HEK293 (cell line): Measurements from ENCODE around the gene RAB10.

Source experiments
- GLI2 ChIP-seq: fragments of 450-650 bp; formaldehyde crosslinking; IDR thresholded peaks from 2 replicates; pipeline ENCODE4; 2017; ENCODE audit warnings: missing biosample characterization, missing genetic modification characterization, low read depth, borderline replicate concordance
- KLF10 ChIP-seq: fragments of 450-650 bp; IDR thresholded peaks from 2 replicates; pipeline ENCODE4 v1.5.1; 2018; ENCODE audit warnings: missing biosample characterization, mild to moderate bottlenecking, missing genetic modification characterization
- ZBTB20 ChIP-seq: fragments of 450-650 bp; formaldehyde crosslinking; IDR thresholded peaks from 2 replicates; pipeline ENCODE4 v1.5.1; 2016; ENCODE audit warnings: missing biosample characterization, missing genetic modification characterization
- ZFP41 ChIP-seq: fragments of 450-650 bp; formaldehyde crosslinking; IDR thresholded peaks from 2 replicates; pipeline ENCODE4 v1.5.1; 2016; ENCODE audit warnings: missing biosample characterization, missing genetic modification characterization, borderline replicate concordance
- ZNF138 ChIP-seq: fragments of 450-650 bp; formaldehyde crosslinking; IDR thresholded peaks from 2 replicates; pipeline ENCODE4 v1.5.1; 2016; ENCODE audit warnings: missing biosample characterization, missing genetic modification characterization, borderline replicate concordance
- ZNF146 ChIP-seq: fragments of 450-650 bp; formaldehyde crosslinking; IDR thresholded peaks from 2 replicates; pipeline ENCODE4 v1.5.1; 2016; ENCODE audit warnings: missing biosample characterization, missing genetic modification characterization
- ZNF23 ChIP-seq: fragments of 450-650 bp; formaldehyde crosslinking; IDR thresholded peaks from 2 replicates; pipeline ENCODE4 v1.5.1; 2016; ENCODE audit warnings: missing biosample characterization, missing genetic modification characterization, borderline replicate concordance
- ZNF292 ChIP-seq: fragments of 450-650 bp; formaldehyde crosslinking; IDR thresholded peaks from 2 replicates; pipeline ENCODE4 v1.5.1; 2016; ENCODE audit warnings: low read depth, missing biosample characterization, missing genetic modification characterization, borderline replicate concordance
- ZNF394 ChIP-seq: fragments of 450-650 bp; formaldehyde crosslinking; IDR thresholded peaks from 2 replicates; pipeline ENCODE4 v1.5.1; 2016; ENCODE audit warnings: missing biosample characterization, missing genetic modification characterization, mild to moderate bottlenecking, moderate library complexity, borderline replicate concordance
- ZNF530 ChIP-seq: fragments of 450-650 bp; formaldehyde crosslinking; IDR thresholded peaks from 2 replicates; pipeline ENCODE4 v1.5.1; 2016; ENCODE audit warnings: low read depth, missing biosample characterization, missing genetic modification characterization
- ZNF747 ChIP-seq: fragments of 450-650 bp; formaldehyde crosslinking; IDR thresholded peaks from 2 replicates; pipeline ENCODE4 v1.5.1; 2016; ENCODE audit warnings: missing biosample characterization, missing genetic modification characterization
- TF ChIP-seq, protein P1 (sequence below): fragments of 450-650 bp; formaldehyde crosslinking; IDR thresholded peaks from 2 replicates; pipeline ENCODE4 v1.5.1; 2016; ENCODE audit warnings: missing biosample characterization, missing genetic modification characterization
- TF ChIP-seq, protein P2 (sequence below): fragments of 450-650 bp; formaldehyde crosslinking; IDR thresholded peaks from 2 replicates; pipeline ENCODE4 v1.5.1; 2016; ENCODE audit warnings: missing biosample characterization, missing genetic modification characterization
- TF ChIP-seq, protein P3 (sequence below): fragments of 450-650 bp; formaldehyde crosslinking; IDR thresholded peaks from 2 replicates; pipeline ENCODE4 v1.5.1; 2016; ENCODE audit warnings: missing biosample characterization, missing genetic modification characterization

DNA sequence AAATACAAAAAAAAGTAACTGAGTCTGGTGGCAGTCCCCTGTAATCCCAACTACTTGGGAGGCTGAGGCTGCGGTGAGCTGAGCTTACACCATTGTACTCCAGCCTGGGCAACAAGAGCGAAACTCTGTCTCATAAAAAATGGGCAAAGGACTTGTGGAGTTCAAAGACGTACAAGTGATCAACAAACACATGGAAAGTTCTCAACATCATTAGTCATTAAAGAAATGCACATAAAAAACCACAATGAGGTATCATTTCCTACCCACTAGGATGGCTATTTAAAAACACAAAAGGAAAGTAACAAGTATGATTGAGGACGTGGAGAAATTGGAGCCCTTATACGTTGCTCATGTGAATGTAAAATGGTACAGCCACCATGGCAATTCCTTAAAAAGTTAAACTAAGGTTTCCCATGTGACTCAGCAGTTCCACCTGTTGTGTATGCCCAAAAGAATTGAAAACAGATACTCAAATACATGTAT, 52.3 kb downstream of the RAB10 start:
- TF ChIP-seq KLF10 (tag by site-specific recombination), result no peak
- TF ChIP-seq ZBTB20 (tag by site-specific recombination), result no peak
- TF ChIP-seq ZNF530 (tag by site-specific recombination), result no peak
- no peak for TF ChIP-seq ZNF146 (tag by site-specific recombination)
- no peak for TF ChIP-seq ZFP41 (tag by site-specific recombination)
- TF ChIP-seq, protein P1, sequence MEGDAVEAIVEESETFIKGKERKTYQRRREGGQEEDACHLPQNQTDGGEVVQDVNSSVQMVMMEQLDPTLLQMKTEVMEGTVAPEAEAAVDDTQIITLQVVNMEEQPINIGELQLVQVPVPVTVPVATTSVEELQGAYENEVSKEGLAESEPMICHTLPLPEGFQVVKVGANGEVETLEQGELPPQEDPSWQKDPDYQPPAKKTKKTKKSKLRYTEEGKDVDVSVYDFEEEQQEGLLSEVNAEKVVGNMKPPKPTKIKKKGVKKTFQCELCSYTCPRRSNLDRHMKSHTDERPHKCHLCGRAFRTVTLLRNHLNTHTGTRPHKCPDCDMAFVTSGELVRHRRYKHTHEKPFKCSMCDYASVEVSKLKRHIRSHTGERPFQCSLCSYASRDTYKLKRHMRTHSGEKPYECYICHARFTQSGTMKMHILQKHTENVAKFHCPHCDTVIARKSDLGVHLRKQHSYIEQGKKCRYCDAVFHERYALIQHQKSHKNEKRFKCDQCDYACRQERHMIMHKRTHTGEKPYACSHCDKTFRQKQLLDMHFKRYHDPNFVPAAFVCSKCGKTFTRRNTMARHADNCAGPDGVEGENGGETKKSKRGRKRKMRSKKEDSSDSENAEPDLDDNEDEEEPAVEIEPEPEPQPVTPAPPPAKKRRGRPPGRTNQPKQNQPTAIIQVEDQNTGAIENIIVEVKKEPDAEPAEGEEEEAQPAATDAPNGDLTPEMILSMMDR (tag by site-specific recombination), result no peak
- no peak for TF ChIP-seq GLI2
- TF ChIP-seq, protein P2, sequence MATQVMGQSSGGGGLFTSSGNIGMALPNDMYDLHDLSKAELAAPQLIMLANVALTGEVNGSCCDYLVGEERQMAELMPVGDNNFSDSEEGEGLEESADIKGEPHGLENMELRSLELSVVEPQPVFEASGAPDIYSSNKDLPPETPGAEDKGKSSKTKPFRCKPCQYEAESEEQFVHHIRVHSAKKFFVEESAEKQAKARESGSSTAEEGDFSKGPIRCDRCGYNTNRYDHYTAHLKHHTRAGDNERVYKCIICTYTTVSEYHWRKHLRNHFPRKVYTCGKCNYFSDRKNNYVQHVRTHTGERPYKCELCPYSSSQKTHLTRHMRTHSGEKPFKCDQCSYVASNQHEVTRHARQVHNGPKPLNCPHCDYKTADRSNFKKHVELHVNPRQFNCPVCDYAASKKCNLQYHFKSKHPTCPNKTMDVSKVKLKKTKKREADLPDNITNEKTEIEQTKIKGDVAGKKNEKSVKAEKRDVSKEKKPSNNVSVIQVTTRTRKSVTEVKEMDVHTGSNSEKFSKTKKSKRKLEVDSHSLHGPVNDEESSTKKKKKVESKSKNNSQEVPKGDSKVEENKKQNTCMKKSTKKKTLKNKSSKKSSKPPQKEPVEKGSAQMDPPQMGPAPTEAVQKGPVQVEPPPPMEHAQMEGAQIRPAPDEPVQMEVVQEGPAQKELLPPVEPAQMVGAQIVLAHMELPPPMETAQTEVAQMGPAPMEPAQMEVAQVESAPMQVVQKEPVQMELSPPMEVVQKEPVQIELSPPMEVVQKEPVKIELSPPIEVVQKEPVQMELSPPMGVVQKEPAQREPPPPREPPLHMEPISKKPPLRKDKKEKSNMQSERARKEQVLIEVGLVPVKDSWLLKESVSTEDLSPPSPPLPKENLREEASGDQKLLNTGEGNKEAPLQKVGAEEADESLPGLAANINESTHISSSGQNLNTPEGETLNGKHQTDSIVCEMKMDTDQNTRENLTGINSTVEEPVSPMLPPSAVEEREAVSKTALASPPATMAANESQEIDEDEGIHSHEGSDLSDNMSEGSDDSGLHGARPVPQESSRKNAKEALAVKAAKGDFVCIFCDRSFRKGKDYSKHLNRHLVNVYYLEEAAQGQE (tag by site-specific recombination), result no peak
- TF ChIP-seq ZNF394 (tag by site-specific recombination), result no peak
- no peak for TF ChIP-seq ZNF292
- TF ChIP-seq ZNF138 (tag by site-specific recombination), result no peak
- TF ChIP-seq ZNF23, result no peak
- no peak for TF ChIP-seq ZNF747 (tag by site-specific recombination)
- TF ChIP-seq, protein P3, sequence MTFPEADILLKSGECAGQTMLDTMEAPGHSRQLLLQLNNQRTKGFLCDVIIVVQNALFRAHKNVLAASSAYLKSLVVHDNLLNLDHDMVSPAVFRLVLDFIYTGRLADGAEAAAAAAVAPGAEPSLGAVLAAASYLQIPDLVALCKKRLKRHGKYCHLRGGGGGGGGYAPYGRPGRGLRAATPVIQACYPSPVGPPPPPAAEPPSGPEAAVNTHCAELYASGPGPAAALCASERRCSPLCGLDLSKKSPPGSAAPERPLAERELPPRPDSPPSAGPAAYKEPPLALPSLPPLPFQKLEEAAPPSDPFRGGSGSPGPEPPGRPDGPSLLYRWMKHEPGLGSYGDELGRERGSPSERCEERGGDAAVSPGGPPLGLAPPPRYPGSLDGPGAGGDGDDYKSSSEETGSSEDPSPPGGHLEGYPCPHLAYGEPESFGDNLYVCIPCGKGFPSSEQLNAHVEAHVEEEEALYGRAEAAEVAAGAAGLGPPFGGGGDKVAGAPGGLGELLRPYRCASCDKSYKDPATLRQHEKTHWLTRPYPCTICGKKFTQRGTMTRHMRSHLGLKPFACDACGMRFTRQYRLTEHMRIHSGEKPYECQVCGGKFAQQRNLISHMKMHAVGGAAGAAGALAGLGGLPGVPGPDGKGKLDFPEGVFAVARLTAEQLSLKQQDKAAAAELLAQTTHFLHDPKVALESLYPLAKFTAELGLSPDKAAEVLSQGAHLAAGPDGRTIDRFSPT (tag by site-specific recombination), result no peak
